Measurements from ENCODE around the gene MSH4.
"Not testable (repeated sequence)": the region's sequence is repeated elsewhere in the genome, so short reads cannot be mapped to it uniquely, and the experiment has no call there.

MSH4 gene

GRCh38 chr1:75796376-75797272 is at the start of gene MSH4:
TSS of gene MSH4 (plus strand) at chr1:75796882. CDS start at chr1:75796986, 104 bp downstream.
- no peak for DNase-seq (ENCODE audit: low spot score)

GRCh38 chr1:75757210-75757609 is 39.5 kb upstream of the MSH4 start:
- DNase-seq (ENCODE audit: low spot score) = not testable (repeated sequence)

GRCh38 chr1:75758543-75758942 is 38.1 kb upstream of the MSH4 start:
- not testable (repeated sequence) for DNase-seq (ENCODE audit: low spot score)

- DNase-seq (ENCODE audit: low spot score) = no peak
Measured at GRCh38 chr1:75764057-75764655, 32.5 kb upstream of the MSH4 start.

GRCh38 chr1:75765697-75766355 is 30.9 kb upstream of the MSH4 start:
- no peak for DNase-seq (ENCODE audit: low spot score)

GRCh38 chr1:75768016-75768415 is 28.7 kb upstream of the MSH4 start:
- DNase-seq (ENCODE audit: low spot score) = no peak

GRCh38 chr1:75770761-75771160 is 25.9 kb upstream of the MSH4 start:
- DNase-seq (ENCODE audit: low spot score) = no peak

GRCh38 chr1:75771978-75772377 is 24.7 kb upstream of the MSH4 start:
- no peak for DNase-seq (ENCODE audit: low spot score)

GRCh38 chr1:75777812-75778211 is 18.9 kb upstream of the MSH4 start:
- DNase-seq (ENCODE audit: low spot score) = not testable (repeated sequence)

- not testable (repeated sequence) for DNase-seq (ENCODE audit: low spot score)
Measured at GRCh38 chr1:75778694-75779093, 18.0 kb upstream of the MSH4 start.

- DNase-seq (ENCODE audit: low spot score) = not testable (repeated sequence)
Measured at GRCh38 chr1:75780183-75780582, 16.5 kb upstream of the MSH4 start.

GRCh38 chr1:75783920-75784319 is 12.8 kb upstream of the MSH4 start:
- not testable (repeated sequence) for DNase-seq (ENCODE audit: low spot score)

- DNase-seq (ENCODE audit: low spot score) = no peak
Measured at GRCh38 chr1:75785320-75785982, 11.2 kb upstream of the MSH4 start.

GRCh38 chr1:75785983-75786853 is 10.5 kb upstream of the MSH4 start, which contains the start of gene RABGGTB:
TSS of gene RABGGTB (plus strand) at chr1:75786256. CDS start at chr1:75786272, 16 bp downstream.
- DNase-seq (ENCODE audit: low spot score) = peak; percentile 95

- DNase-seq (ENCODE audit: low spot score) = no peak
Measured at GRCh38 chr1:75786901-75787493, 9.7 kb upstream of the MSH4 start.

GRCh38 chr1:75787524-75787923 is 9.2 kb upstream of the MSH4 start:
- DNase-seq (ENCODE audit: low spot score) = no peak

- no peak for DNase-seq (ENCODE audit: low spot score)
Measured at GRCh38 chr1:75789988-75790387, 6.7 kb upstream of the MSH4 start.

GRCh38 chr1:75791022-75791421 is 5.7 kb upstream of the MSH4 start:
- no peak for DNase-seq (ENCODE audit: low spot score)

- DNase-seq (ENCODE audit: low spot score) = no peak
Measured at GRCh38 chr1:75792091-75792490, 4.6 kb upstream of the MSH4 start.

- DNase-seq (ENCODE audit: low spot score) = no peak
Measured at GRCh38 chr1:75794382-75794781, 2.3 kb upstream of the MSH4 start.

GRCh38 chr1:75795703-75796193 is 934 bp upstream of the MSH4 start:
- no peak for DNase-seq (ENCODE audit: low spot score)

All from ecto neural progenitor cell (in vitro differentiated cells).